KMS-11 (cell line): ENCODE data around the gene PRSS56.
"Not testable (repeated sequence)": the region's sequence is repeated elsewhere in the genome, so short reads cannot be mapped to it uniquely, and the experiment has no call there.

Experiments
- H2AFZ ChIP-seq: fragments of 200-600 bp; sonication (generic); 2 replicates; pipeline ENCODE4 v1.6.1; 2016; ENCODE audit warnings: antibody characterized with exemption, mixed run types, low read depth
- H3K27ac ChIP-seq: fragments of 200-600 bp; sonication (generic); 2 replicates; pipeline ENCODE4 v1.6.1; 2016; ENCODE audit warnings: mild to moderate bottlenecking, mixed run types
- H3K27me3 ChIP-seq: fragments of 200-600 bp; sonication (generic); 2 replicates; pipeline ENCODE4 v1.6.1; 2017; ENCODE audit warnings: mild to moderate bottlenecking, low read depth, mixed run types, moderate library complexity; ENCODE audit not compliant: insufficient read depth
- H3K36me3 ChIP-seq: fragments of 200-600 bp; sonication (generic); 2 replicates; pipeline ENCODE4 v1.6.1; 2017; ENCODE audit warnings: mild to moderate bottlenecking, mixed run types; ENCODE audit not compliant: insufficient read depth
- H3K4me1 ChIP-seq: fragments of 200-600 bp; sonication (generic); 2 replicates; pipeline ENCODE4 v1.6.1; 2016; ENCODE audit warnings: mild to moderate bottlenecking, low read depth, mixed run types; ENCODE audit not compliant: poor library complexity, severe bottlenecking
- H3K4me2 ChIP-seq: fragments of 200-600 bp; sonication (generic); 2 replicates; pipeline ENCODE4 v1.7.0; 2016; ENCODE audit warnings: mild to moderate bottlenecking, mixed run types
- H3K4me3 ChIP-seq: fragments of 200-600 bp; sonication (generic); IDR thresholded peaks from 2 replicates; pipeline ENCODE4 v1.6.1; 2017; ENCODE audit warnings: low read depth, low read length, mixed read lengths; ENCODE audit not compliant: insufficient read depth
- H3K79me2 ChIP-seq: fragments of 200-600 bp; sonication (generic); 2 replicates; pipeline ENCODE4 v1.6.1; 2016; ENCODE audit warnings: low read depth, mixed run types; ENCODE audit not compliant: insufficient read depth
- H3K9ac ChIP-seq: fragments of 200-600 bp; sonication (generic); 2 replicates; pipeline ENCODE4 v1.6.1; 2016; ENCODE audit warnings: mild to moderate bottlenecking, mixed run types
- H4K20me1 ChIP-seq: fragments of 200-600 bp; sonication (generic); 2 replicates; pipeline ENCODE4 v1.6.1; 2016; ENCODE audit warnings: mild to moderate bottlenecking, mixed run types; ENCODE audit not compliant: insufficient read depth
- TF ChIP-seq, protein P1 (sequence below): fragments of 200-600 bp; sonication (generic); conservative IDR thresholded peaks from 2 replicates; pipeline ENCODE4 v1.6.1; 2017; ENCODE audit warnings: low read depth, mild to moderate bottlenecking, antibody characterized with exemption, low read length, moderate library complexity, mixed read lengths

Gene PRSS56

DNA sequence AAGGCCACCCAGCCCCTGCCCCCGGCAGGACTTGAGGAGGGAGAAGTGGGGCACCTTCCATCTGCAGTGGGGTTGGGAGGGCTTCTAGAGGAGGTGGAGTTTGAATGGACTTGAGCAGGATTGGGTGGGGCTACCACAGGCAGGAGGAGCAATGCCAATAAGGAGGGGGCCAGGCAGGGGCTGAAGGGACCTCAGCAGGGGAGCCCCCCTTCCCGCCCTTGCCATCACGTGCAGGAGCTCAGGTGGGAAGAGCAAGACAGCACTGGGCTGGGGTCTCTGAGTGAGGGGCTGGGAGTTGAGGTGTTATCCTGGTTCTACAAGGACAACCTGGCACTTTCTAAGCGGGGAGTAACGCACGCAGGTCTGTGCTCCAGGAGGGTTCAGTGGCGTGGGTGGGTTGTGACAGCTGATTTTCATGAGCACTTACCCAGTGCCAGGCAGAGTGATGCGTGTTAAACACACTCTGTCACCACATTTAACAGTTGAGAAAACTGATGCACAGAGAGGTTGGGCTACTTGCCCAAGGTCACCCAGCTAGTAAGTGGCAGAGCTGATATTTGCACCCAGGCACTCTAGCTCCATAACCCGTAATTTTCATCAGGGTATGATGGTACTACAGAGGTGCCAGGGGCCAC lies 10.6 kb downstream of the PRSS56 start:
- Histone ChIP-seq H3K4me3 (no peak overlapping the region), H4K20me1 (no peaks in the 10 kb centered on the region), H3K4me1 (no peaks in the 10 kb centered on the region), H3K27me3 (no peaks in the 10 kb centered on the region; the same call in 1 of the 2 replicates), H3K36me3 (no peaks in the 10 kb centered on the region), H3K27ac (no peak overlapping the region), H3K9ac (no peak overlapping the region), H2AFZ (no peak overlapping the region), H3K4me2 (no peak overlapping the region), H3K79me2 (no peaks in the 10 kb centered on the region)
- TF ChIP-seq, protein P1, sequence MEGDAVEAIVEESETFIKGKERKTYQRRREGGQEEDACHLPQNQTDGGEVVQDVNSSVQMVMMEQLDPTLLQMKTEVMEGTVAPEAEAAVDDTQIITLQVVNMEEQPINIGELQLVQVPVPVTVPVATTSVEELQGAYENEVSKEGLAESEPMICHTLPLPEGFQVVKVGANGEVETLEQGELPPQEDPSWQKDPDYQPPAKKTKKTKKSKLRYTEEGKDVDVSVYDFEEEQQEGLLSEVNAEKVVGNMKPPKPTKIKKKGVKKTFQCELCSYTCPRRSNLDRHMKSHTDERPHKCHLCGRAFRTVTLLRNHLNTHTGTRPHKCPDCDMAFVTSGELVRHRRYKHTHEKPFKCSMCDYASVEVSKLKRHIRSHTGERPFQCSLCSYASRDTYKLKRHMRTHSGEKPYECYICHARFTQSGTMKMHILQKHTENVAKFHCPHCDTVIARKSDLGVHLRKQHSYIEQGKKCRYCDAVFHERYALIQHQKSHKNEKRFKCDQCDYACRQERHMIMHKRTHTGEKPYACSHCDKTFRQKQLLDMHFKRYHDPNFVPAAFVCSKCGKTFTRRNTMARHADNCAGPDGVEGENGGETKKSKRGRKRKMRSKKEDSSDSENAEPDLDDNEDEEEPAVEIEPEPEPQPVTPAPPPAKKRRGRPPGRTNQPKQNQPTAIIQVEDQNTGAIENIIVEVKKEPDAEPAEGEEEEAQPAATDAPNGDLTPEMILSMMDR: no peak

DNA sequence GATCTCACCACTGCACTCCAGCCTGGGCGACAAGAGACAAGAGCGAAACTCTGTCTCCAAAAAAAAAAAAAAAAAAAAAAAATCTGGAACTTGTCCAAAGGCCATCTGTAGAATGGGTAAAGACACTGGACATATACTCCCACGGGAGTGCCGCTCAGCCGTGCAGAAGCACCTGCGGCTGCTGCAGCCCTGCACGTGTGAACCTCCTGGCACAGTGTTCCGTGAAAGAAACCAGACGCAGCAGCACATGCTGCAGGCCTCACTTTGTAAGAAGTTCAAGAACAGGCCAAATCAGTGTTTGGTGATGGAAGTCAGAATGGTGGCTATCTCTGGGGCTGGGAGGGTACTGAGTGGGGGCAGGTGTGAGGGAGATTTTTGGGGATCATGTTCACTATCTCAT lies 12.2 kb downstream of the PRSS56 start:
- no peaks in the 10 kb centered on the region for H3K79me2 ChIP-seq
- H2AFZ ChIP-seq: no peak overlapping the region
- no peak overlapping the region for H3K9ac ChIP-seq
- no peaks in the 10 kb centered on the region for H3K4me1 ChIP-seq
- no peak overlapping the region for H3K27ac ChIP-seq
- no peaks in the 10 kb centered on the region; the same call in 1 of the 2 replicates for H3K27me3 ChIP-seq
- no peak overlapping the region for H3K4me3 ChIP-seq
- H3K36me3 ChIP-seq: no peaks in the 10 kb centered on the region
- no peaks in the 10 kb centered on the region for H4K20me1 ChIP-seq
- no peak overlapping the region for H3K4me2 ChIP-seq
- TF ChIP-seq, protein P1: no peak

DNA sequence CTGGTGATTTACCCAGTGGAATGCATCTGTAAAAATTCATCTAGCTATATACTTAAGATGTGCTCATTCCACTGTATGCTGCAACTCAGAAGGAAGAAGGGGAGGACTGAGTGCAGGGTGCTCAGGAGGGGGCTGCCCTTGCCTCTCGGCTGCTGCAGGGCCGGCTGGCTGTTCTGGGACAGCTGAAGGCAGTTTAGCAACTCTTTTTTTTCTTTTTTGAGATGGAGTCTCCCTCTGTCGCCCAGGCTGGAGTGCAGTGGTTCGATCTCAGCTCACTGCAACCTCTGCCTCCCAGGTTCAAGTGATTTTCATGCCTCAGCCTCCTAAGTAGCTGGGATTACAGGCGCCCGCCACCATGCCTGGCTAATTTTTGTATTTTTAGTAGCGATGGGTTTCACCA lies 12.6 kb downstream of the PRSS56 start:
- not testable (repeated sequence) for H3K4me2 ChIP-seq, H3K9ac ChIP-seq, H3K27ac ChIP-seq, H3K4me1 ChIP-seq, H3K4me3 ChIP-seq, H2AFZ ChIP-seq, H3K27me3 ChIP-seq, H3K36me3 ChIP-seq, H3K79me2 ChIP-seq, H4K20me1 ChIP-seq

DNA sequence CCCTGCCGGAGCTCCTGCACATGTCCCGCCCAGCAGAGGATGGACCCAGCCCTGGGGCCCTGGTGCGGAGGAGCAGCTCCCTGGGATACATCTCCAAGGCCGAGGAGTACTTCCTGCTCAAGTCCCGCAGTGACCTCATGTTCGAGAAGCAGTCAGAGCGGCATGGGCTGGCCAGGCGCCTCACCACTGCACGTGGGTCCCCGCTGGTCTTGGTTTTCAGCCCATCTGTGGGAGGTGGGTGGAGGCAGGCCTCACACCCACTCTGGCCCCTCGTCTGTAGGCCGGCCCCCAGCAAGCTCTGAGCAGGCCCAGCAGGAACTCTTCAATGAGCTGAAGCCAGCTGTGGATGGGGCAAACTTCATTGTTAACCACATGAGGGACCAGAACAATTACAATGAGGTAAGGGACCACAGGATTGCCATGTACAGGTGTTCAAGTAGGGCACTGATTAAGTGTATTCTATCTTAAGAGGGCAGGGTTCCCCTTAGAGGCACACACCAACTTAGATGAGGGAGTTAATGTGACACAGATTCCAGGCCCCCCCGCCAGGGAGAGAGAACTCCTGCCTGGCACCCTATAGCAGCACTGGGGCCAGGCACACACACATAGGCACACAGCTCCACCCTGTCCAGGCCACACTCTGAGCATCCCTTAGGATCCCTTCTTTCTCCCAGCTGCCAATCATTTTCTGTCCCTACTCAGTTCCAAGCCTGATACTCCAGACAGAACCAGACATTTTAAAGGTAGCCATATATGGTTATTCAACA lies 13.9 kb downstream of the PRSS56 start:
- no peaks in the 10 kb centered on the region for H3K36me3 ChIP-seq
- no peak overlapping the region for H3K4me3 ChIP-seq
- H3K9ac ChIP-seq: no peak overlapping the region
- no peaks in the 10 kb centered on the region for H3K27me3 ChIP-seq
- H3K4me1 ChIP-seq: no peaks in the 10 kb centered on the region
- no peak overlapping the region for H3K4me2 ChIP-seq
- H2AFZ ChIP-seq: no peak overlapping the region
- no peak overlapping the region for H3K27ac ChIP-seq
- TF ChIP-seq, protein P1: no peak
- no peaks in the 10 kb centered on the region for H3K79me2 ChIP-seq
- H4K20me1 ChIP-seq: no peaks in the 10 kb centered on the region
